ENCODE results near the gene RHCG. TPM values are rescaled to one million over a fixed set of nuclear protein-coding genes. Genes with fewer than 3 reads are reported as not detected.

Gene RHCG
- total RNA-seq, 1 donor from 2014 or later = not detected

GRCh38 chr15:89483079-89483478 lies 13.3 kb downstream of the RHCG start:
- Mint-ChIP-seq H3K27ac (ENCODE audit: unreplicated experiment) (no peak overlapping the region), H3K27me3 (ENCODE audit: unreplicated experiment) (peaks cover 6% of the 10 kb centered on the region), H3K4me3 (ENCODE audit: unreplicated experiment) (no peak overlapping the region)

GRCh38 chr15:89482139-89482538 lies 14.2 kb downstream of the RHCG start:
- TF ChIP-seq CTCF (IDR thresholded peaks at IDR 0.05; ENCODE audit: unreplicated experiment) = no peak
- Mint-ChIP-seq H3K36me3 (ENCODE audit: low read depth, unreplicated experiment) (peaks cover 4% of the 10 kb centered on the region), H3K9me3 (ENCODE audit: unreplicated experiment) (no peaks in the 10 kb centered on the region), H3K27me3 (ENCODE audit: unreplicated experiment) (peaks cover 6% of the 10 kb centered on the region), H3K27ac (ENCODE audit: unreplicated experiment) (no peak overlapping the region), H3K4me1 (ENCODE audit: unreplicated experiment) (peaks cover 4% of the 10 kb centered on the region), H3K4me3 (ENCODE audit: unreplicated experiment) (no peak overlapping the region)
- DNase-seq (ENCODE audit: low spot score) = no peak

More at GRCh38 chr15:89483079-89483478, 13.3 kb downstream of the RHCG start:
- Mint-ChIP-seq H3K9me3 (ENCODE audit: unreplicated experiment) (no peaks in the 10 kb centered on the region), H3K36me3 (ENCODE audit: low read depth, unreplicated experiment) (peaks cover 4% of the 10 kb centered on the region), H3K4me1 (ENCODE audit: unreplicated experiment) (peaks cover 4% of the 10 kb centered on the region)
- TF ChIP-seq CTCF (IDR thresholded peaks at IDR 0.05; ENCODE audit: unreplicated experiment) = no peak
- DNase-seq (ENCODE audit: low spot score) = no peak

- H3K27me3 Mint-ChIP-seq (ENCODE audit: unreplicated experiment) = peaks cover 6% of the 10 kb centered on the region
- no peak overlapping the region for H3K4me3 Mint-ChIP-seq (ENCODE audit: unreplicated experiment)
- H3K9me3 Mint-ChIP-seq (ENCODE audit: unreplicated experiment) = no peaks in the 10 kb centered on the region
- no peak overlapping the region for H3K27ac Mint-ChIP-seq (ENCODE audit: unreplicated experiment)
- no peaks in the 10 kb centered on the region for H3K36me3 Mint-ChIP-seq (ENCODE audit: low read depth, unreplicated experiment)
- no peak for TF ChIP-seq CTCF (IDR thresholded peaks at IDR 0.05; ENCODE audit: unreplicated experiment)
- DNase-seq (ENCODE audit: low spot score) = no peak
- H3K4me1 Mint-ChIP-seq (ENCODE audit: unreplicated experiment) = peaks cover 4% of the 10 kb centered on the region
Observed at GRCh38 chr15:89480505-89480904, 15.9 kb downstream of the RHCG start.

GRCh38 chr15:89479173-89479572 lies 17.2 kb downstream of the RHCG start:
- no peak for DNase-seq (ENCODE audit: low spot score)
- TF ChIP-seq CTCF (IDR thresholded peaks at IDR 0.05; ENCODE audit: unreplicated experiment) = no peak
- no peak overlapping the region for H3K4me3 Mint-ChIP-seq (ENCODE audit: unreplicated experiment)
- H3K27me3 Mint-ChIP-seq (ENCODE audit: unreplicated experiment) = peaks cover 4% of the 10 kb centered on the region
- H3K4me1 Mint-ChIP-seq (ENCODE audit: unreplicated experiment) = peaks cover 6% of the 10 kb centered on the region
- H3K27ac Mint-ChIP-seq (ENCODE audit: unreplicated experiment) = no peak overlapping the region
- H3K36me3 Mint-ChIP-seq (ENCODE audit: low read depth, unreplicated experiment) = no peaks in the 10 kb centered on the region
- H3K9me3 Mint-ChIP-seq (ENCODE audit: unreplicated experiment) = no peaks in the 10 kb centered on the region

- no peak overlapping the region for H3K27ac Mint-ChIP-seq (ENCODE audit: unreplicated experiment)
- TF ChIP-seq CTCF (IDR thresholded peaks at IDR 0.05; ENCODE audit: unreplicated experiment) = no peak
- no peak overlapping the region for H3K4me3 Mint-ChIP-seq (ENCODE audit: unreplicated experiment)
- H3K27me3 Mint-ChIP-seq (ENCODE audit: unreplicated experiment) = peaks cover 6% of the 10 kb centered on the region
- no peaks in the 10 kb centered on the region for H3K36me3 Mint-ChIP-seq (ENCODE audit: low read depth, unreplicated experiment)
- H3K4me1 Mint-ChIP-seq (ENCODE audit: unreplicated experiment) = peaks cover 6% of the 10 kb centered on the region
- no peak for DNase-seq (ENCODE audit: low spot score)
- no peaks in the 10 kb centered on the region for H3K9me3 Mint-ChIP-seq (ENCODE audit: unreplicated experiment)
Observed at GRCh38 chr15:89477411-89478242, 18.8 kb downstream of the RHCG start.
